Measurements from ENCODE around the gene CLDND2.

GRCh38 chr19:51331193-51331592 is 37.6 kb downstream of the CLDND2 start:
- TF ChIP-seq CTCF (IDR thresholded peaks at IDR 0.05) (no peak), POLR2A (IDR thresholded peaks at IDR 0.05) (no peak)

All from esophagus squamous epithelium (tissue), 4 donors.